Stimulated activated CD4-positive, alpha-beta T cell treated with anti-CD3 and anti-CD28 coated beads, Interleukin-1b, Interleukin-23, amount 100 ng/mL, for 48 hours (primary cell): ENCODE results near the gene MYCN.
"Not testable (repeated sequence)": the region's sequence is repeated elsewhere in the genome, so short reads cannot be mapped to it uniquely, and the experiment has no call there.

Experiments
- DNase-seq: peaks from one replicate; pipeline ENCODE4 v3.0.0-alpha.2; 2020

MYCN gene

DNA sequence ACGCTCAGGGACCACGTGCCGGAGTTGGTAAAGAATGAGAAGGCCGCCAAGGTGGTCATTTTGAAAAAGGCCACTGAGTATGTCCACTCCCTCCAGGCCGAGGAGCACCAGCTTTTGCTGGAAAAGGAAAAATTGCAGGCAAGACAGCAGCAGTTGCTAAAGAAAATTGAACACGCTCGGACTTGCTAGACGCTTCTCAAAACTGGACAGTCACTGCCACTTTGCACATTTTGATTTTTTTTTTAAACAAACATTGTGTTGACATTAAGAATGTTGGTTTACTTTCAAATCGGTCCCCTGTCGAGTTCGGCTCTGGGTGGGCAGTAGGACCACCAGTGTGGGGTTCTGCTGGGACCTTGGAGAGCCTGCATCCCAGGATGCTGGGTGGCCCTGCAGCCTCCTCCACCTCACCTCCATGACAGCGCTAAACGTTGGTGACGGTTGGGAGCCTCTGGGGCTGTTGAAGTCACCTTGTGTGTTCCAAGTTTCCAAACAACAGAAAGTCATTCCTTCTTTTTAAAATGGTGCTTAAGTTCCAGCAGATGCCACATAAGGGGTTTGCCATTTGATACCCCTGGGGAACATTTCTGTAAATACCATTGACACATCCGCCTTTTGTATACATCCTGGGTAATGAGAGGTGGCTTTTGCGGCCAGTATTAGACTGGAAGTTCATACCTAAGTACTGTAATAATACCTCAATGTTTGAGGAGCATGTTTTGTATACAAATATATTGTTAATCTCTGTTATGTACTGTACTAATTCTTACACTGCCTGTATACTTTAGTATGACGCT lies 5.8 kb downstream of the MYCN start:
- no peak for DNase-seq

DNA sequence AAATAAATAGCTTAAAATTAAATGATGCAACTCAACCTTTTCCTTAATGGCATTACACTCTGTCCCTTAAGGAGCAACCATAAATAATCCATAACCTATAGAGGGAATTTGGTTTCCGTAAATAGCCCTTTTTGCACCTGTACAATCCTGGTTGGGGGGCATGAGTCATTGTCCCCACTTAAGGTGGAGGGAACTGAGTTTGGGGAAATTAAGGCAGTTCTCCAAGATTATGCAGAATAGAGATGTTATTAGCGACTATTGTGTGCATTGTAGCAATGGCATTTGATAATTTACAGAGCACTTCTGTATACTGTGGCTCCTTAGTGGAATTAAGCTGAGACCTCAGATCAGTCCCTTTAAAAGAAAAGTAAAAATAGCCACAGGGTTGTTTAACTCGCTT lies 6.6 kb downstream of the MYCN start:
- DNase-seq, result no peak

DNA sequence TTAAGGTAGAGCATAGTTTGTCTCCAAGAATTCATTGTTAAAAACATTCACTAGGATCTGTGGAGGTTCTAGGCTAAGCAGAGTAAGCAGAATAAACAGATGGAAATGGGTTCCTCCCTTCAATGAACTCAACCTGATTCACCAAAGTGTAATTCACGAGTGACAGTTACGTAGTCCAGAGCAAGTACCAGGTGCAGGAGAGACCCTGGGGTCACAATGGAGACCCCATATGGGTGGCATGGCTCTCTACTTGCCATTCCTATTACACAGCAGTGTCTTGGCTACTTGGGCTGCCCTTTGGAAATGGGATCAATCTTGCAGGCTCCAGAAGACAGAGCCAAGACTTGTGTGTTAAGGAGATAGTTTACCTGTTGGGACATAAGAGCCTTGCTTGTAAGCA lies 7.1 kb downstream of the MYCN start:
- DNase-seq, result no peak

DNA sequence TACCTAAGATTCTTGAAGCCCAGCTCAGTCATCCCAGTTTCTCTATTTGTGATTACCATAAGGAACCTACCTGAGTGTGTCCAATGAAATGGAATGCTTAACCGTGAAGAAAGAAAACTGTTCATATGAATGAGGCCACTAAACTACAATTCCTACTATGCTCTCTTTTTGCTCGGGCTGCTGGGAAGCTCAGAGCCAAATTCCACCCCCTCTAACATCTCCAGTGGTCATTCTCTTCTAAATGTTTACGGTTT lies 8.3 kb downstream of the MYCN start:
- no peak for DNase-seq

DNA sequence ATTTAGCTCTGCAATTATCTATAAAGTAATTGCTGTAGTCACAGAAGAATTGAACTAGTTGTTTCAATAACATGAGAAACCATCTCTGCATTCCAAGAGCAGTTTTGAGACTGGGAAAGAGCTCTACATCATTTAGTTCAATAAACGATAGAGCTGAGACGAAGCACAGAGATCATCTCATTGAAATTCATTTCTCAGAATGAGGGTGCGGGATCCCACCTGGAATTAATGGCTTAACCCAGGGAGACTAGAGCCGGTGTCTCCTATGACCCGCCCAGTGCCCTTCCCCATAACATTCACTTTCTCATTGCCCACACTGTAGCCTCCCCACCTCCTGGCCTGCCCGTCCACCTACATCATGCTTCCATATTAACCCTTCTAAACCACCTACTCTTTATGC lies 8.8 kb downstream of the MYCN start:
- no peak for DNase-seq

DNA sequence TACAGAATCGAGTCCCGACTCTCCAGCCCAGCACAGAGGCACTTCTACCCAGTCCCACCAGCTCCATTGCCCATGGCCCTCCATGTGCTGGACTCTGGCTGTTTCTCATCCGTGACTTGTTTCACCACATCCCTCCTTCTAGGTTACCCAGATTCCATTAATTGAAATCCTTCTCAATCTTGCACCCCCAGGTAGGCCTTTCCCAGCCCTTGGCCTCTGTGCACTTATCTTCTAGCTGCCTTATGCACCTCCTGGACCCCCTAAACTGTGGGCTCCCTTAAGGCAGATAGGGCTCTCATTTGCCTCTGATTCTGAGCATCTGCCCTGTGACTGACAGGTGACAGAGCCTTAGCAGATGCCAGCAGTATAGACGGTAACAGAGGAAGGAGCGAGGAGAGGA lies 9.2 kb downstream of the MYCN start:
- DNase-seq, result no peak

DNA sequence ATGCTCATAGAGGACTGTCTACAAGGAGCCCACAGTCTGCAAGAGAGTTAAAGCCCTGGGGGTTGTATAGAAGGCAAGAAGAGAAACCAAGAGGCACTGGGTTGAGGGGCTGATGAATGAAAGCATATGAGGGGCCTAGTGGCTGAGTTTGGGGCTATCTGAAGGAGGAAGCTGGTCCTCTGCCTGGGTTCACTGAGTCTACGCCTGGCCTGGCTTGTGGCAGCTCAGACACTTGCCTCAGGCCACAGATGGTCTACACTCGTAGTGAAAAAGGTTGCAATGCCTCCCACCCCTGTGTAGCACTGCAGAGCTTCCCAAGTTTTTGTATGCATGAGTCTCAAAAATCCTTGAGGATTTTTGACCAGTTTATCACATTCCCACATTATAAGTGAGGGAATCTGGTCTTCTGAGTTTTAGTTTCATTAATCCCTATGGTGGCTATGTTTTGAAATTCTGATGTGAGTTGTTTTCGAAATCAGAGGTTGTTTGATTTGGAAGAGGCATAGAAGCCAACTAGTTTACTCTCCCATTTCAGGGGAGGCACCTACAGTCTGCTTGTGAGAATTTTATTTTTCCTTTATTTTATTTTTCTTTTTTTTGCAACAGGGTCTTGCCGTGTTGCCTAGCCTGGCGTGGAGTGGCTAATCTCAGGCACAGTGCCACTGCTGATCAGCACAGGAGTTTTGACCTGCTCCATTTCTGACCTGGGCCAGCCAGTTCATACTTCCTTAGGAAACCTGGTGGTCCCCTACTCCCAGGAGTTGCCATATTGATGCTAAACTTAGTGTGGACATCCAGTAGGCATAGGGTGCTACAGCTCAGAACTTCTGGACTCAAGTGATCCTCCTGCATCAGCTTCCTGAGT lies 10.0 kb downstream of the MYCN start:
- DNase-seq, result no peak

DNA sequence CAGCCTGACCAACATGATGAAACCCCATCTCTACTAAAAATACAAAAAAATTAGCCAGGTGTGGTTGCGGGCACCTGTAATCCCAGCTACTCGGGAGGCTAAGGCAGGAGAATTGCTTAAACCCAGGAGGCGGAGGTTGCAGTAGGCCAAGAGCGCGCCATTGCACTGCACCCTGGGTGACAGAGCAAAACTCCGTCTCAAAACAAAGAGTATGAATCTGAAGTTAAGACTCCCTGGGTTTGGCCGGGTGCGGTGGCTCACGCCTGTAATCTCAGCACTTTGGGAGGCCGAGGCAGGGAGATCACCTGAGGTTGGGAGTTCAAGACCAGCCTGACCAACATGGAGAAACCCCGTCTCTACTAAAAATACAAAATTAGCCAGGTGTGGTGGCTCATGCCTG lies 11.6 kb downstream of the MYCN start:
- DNase-seq, result not testable (repeated sequence)

DNA sequence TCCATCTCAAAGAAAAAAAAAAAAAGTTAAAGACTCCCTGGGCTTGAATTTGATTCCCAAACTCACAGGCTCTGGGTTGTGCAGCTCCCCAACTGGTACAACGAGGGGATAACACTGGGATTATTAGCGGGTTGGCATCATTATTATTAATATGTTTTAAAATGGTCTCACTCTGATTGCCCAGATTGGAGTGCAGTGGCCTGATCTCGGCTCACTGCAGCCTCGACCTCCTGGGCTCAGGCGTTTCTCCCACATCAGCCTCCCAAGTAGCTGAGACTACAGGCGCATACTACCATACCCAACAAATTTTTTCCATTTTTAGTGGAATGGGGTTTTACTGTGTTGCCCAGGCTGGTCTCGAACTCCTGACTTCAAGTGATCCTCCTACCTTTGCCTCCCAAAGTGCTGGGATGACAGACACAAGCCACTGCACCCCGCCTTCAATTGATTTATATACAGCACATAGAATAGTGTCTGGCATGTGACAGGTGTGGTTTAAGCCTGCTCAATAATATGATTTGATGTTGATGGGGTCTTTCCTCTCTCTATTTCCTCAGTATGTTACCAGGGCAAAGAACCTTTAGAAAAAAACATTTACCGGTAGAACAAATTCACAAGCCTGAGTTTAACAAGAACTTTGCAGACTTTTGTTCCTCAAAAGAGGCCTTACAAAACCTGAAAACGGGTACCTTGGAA lies 12.2 kb downstream of the MYCN start:
- DNase-seq, result no peak

DNA sequence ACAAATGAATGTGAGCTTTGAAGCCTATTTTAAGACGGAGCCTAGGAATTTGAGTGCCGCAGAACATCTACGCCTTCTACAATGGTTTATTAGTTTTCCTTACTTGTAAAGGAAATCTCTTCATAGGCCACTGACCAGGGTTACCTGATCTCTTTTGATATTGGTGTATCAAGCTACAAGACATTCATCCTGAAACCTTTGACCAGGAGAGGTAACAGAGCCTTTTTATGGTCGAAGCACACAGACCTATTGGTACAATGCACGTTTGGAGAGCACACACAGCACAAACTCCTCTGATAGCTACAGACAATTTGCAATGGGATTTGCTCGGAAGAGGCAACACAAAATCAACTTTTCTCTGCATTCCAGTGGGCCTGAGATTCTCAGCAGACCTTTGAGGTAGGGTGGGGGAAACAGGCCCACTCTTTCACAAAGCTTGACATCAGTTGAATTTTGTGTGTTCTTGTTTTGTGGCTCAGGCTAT lies 12.8 kb downstream of the MYCN start:
- no peak for DNase-seq

DNA sequence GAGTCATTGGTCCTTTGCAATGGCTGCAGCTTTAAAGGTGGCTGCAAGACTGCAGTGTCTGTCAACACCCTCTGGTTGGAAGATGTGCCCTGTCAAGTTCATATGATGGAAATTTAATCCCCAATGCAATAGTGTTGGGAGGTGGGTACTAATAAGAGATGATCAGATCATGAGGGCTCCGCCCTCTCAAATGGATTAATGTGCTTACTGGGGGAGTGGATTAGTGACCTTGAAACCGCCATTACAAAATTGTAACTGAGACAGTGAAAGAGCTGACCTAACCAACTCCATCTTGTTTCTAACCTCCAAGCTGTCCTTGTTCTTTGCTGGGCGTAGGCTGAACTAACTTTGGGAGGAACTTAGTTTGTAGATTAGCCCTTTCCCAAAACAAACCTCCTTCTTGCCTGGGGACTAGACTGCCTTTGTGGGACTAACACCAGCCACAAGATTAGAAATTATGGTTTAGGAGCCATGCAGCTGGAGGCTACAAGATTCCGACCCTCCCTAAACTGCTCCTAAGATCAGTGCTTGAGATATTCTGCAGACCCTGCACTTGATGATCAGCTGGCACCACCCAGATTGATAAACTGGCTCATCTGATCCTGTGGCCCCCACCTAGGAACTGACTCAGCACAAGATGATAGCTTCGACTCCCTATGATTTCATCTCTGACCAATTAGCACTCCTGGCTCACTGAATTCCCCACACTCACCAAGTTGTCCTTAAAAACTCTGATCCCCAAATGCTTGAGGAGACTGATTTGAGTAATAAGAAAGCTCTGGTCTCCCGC lies 13.7 kb downstream of the MYCN start:
- DNase-seq, result no peak

DNA sequence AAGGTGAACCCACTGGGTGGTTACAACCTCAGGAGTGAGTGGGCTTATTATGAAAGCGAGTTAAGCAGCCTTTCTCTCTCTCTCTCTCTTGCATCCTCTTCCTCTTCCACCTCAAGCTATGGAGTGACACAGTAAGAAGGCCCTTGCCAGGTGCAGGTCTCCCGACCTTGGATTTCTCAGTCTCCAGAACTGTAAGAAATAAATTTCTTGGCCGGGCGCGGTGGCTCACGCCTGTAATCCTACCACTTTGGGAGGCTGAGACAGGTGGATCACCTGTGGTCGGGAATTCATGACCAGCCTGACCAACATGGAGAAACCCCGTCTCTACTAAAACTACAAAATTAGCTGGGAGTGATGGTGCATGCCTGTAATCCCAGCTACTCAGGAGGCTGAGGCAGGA lies 14.4 kb downstream of the MYCN start:
- DNase-seq, result no peak

DNA sequence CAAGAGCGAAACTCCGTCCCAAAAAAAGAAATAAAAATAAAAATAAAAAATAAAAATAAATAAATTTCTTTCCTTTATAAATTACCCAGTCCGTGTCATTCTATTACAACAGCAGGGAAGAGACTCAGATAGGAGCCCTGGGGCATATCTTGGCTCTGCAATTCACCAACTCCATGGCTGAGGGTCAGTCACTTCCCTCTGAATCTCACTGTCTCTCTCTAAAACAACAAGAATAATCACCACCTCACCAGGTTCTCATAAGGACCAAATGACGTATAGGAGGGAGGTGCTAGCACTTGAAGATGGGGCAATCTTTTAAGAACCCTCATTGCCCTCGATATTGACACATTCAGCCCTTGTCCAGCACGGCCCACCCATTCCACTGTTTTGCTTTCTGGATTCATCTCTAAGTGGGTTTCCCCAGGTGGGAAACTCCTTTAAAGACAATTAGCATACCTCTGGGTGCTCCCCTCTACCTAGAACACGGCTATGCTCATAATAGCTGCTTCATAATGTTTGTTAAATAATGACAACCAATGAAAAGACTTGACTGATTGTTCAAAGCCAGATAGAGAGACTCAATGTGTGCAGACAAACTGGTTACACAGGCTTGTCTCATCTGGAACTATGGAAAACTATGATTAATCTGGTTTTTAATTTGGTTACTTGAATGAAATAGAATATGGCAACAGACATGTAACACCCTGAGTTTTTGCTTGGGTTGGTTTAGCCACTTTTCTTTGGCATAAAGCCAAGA lies 15.1 kb downstream of the MYCN start:
- no peak for DNase-seq

DNA sequence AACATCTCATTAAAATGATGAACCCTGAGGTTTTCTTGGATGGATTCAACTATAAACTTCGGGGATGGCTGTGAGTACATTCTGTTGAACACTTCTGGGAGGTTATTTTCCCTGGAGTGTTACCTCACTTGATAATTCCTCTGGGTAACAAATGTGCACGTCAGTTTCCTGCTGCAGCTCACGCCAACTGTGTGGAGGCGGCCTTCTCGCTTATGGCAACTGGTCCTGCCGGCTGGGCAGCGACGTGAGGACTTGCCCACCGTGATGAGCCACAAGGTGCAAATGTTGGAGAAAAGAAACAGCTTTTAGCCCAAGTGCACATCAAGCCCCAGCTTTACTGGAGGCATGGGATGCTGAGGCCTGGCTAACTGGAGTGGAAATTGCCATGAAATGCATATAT lies 15.9 kb downstream of the MYCN start:
- no peak for DNase-seq

DNA sequence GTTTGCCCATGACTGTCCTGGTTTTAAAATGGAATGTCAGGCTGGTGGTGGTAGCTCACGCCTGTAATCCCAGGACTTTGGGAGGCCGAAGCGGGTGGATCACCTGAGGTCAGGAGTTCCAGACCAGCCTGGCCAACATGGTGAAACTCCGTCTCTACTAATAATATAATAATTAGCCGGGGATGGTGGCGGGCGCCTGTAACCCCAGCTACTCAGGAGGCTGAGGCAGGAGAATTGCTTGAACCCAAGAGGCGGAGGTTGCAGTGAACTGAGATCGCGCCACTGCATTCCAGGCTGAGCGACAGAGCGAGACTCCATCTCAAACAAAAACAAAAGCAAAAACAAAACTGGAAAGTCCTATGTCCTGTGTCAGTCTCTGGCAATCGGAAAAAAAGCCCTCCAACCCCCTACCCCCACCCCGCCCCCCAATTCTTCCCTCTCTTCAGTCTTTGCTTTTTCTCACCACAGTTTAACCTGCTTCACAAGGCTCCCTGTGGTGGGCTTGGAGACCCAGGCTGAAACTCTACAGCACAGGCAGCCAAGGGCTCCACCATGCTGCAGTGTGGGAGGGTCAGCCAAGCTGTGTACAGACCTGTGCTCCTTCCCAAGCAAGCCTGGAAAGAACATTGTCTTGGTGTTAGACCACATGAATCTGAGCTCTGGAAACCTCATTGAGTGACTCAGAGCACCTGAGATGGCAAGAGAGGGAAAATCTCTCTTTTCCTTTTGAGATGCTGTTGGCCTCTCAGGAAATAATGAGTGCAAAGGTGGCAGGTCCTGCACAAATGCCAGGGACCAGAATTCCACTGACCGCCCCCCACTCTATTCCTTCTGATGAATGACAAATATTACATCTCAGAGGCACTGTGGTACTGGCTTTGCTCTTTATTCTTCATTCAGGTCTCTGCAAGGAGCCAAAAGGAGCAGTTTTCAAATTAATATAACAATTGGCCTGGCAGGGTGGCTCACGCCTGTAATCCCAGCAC lies 16.7 kb downstream of the MYCN start:
- DNase-seq, result no peak

DNA sequence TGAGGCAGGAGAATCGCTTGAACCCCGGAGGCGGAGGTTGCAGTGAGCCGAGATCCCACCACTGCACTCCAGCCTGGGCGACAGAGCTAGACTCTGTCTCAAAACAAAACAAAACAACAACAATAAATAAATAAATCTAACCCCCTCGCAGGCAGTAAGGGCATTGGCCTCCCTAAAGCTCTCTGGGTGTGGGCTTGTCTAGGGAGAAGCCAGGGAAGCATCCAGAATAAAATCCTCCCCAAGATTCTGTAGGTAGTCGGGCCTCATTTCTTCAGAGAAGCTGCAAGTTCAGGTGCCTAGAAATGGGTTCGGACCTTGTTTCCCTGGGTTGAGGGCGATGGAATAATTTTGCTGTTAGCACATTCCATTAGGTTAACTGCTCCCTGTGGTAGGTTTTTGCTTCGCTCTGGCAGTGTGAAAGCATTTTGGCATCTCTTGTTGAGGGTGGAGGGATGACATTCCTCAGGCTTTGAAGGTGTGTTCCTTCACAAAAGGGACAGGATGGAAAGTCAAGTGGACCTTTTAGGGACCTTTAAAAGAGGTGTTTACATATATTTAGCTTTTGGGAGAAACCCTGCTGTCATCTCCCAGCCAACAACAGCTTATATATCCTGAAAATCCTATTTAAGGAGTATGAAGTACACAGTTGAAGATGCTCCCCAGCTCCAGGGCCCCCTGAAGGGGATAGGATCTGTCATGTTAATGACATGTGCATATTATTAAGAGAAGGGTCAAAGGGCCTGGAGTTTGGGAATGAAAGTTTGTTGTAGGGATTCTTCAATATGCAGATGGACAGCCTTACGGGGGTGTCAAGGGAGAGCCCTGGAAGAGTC lies 17.7 kb downstream of the MYCN start:
- no peak for DNase-seq

DNA sequence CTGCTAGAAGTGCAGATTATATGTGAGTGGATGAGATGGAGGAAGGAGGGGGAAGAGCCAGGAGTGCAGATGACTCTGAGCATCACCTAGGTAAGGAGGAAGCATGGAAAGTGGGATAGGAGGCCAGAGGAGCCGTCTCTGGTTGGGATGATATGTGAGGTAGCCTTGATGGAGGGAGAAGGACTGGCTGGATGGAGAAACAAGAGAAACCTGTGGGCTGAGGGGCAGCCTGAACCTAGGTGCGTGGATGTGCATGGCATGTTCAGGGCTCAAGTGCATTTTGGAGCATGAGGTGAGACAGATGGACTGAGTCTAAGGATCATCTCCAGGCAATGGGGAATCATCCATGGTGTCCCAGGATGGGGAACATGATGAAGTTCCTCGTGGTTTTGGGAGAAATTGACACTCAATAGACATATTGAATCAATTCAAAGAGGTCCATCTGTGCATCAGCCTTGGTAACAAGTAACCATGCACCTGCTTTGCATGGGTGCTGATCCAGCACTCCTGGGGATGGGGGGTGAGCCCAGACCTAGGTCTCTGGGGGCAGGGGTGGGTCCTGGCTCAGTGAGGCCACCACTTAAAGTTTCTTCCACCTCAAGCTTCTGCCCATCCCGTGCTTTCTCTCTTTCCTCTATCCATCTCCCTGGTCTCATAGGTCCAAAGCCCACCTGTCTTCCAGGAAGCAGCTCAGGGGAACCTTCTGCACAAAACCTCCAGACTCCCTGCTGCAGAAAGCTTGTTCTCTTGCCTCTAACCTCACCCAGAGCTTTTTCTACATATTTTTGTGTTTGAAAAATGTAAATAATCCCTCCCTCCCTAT lies 19.2 kb downstream of the MYCN start:
- DNase-seq, result no peak

DNA sequence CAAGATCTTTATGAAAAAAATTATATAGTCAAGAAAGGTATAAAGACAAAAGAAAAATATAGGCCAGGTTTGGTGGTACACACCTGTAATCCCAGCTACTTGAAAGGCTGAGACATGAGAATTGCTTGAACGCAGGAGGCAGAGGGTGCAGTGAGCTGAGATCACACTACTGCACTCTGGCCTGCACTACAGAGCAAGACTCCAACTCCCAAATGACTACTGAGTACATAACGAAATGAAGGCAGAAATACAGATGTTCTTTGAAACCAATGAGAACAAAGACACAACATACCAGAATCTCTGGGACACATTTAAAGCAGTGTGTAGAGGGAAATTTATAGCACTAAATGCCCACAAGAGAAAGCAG lies 19.8 kb downstream of the MYCN start:
- DNase-seq, result not testable (repeated sequence)
